HFFc6 (cell line): Measurements from ENCODE around the gene PRRT2. TPM values are rescaled to one million over a fixed set of nuclear protein-coding genes. Genes with fewer than 3 reads are reported as not detected.

Experiments used
- DNase-seq: peaks from one replicate; pipeline ENCODE4 v3.0.0-alpha.2; 2018
- H3K27ac Mint-ChIP-seq: 2 replicates; pipeline ENCODE4 v1.8.0; 2020; ENCODE audit warnings: mild to moderate bottlenecking, mixed read lengths
- H3K27me3 Mint-ChIP-seq: 2 replicates; pipeline ENCODE4 v1.8.0; 2021; ENCODE audit warnings: mild to moderate bottlenecking, moderate library complexity, mixed read lengths; ENCODE audit not compliant: insufficient read depth
- H3K36me3 Mint-ChIP-seq: 2 replicates; pipeline ENCODE4 v1.8.0; 2021; ENCODE audit warnings: low read depth, mixed read lengths
- H3K4me1 Mint-ChIP-seq: 2 replicates; pipeline ENCODE4 v1.8.0; 2020; ENCODE audit warnings: low read depth, mixed read lengths
- H3K4me3 Mint-ChIP-seq: 2 replicates; pipeline ENCODE4 v1.8.0; 2020; ENCODE audit warnings: mild to moderate bottlenecking, moderate library complexity, mixed read lengths
- H3K9me3 Mint-ChIP-seq: 2 replicates; pipeline ENCODE4 v1.8.0; 2020; ENCODE audit warnings: mild to moderate bottlenecking, mixed read lengths
- CTCF ChIP-seq: fragments of 200-600 bp; sonication (generic); IDR thresholded peaks from 2 replicates; pipeline ENCODE4 v1.5.0; 2021; ENCODE audit warnings: antibody characterized with exemption, mild to moderate bottlenecking
- total RNA-seq, 6 experiments: library from RNA; stranded (reverse); fragmentation: NEBNext Ultra II Directional; extraction: Animal tissue kit (Norgen Biotek cat#: 25700); gene quantifications; 2 replicates in 1 of 6; 3 replicates in 5 of 6; pipeline ENCODE4 v1.2.3, GENCODE V29; 2021

PRRT2 gene
- total RNA-seq, 6 experiments from 2014 or later: 2.9 to 4.3 (median 3.6) TPM

GRCh38 chr16:29844575-29845331 lies 32.8 kb downstream of the PRRT2 start:
- Mint-ChIP-seq H3K9me3 (no peaks in the 10 kb centered on the region), H3K4me3 (no peak overlapping the region; the same call in 1 of the 2 replicates), H3K27me3 (peaks cover 7% of the 10 kb centered on the region), H3K27ac (no peak overlapping the region), H3K4me1 (no peaks in the 10 kb centered on the region), H3K36me3 (peaks cover 43% of the 10 kb centered on the region)
- TF ChIP-seq CTCF: no peak
- no peak for DNase-seq

- Mint-ChIP-seq H3K4me3 (no peak overlapping the region), H3K27ac (no peak overlapping the region; the same call in 1 of the 2 replicates), H3K27me3 (peaks cover 7% of the 10 kb centered on the region), H3K4me1 (no peaks in the 10 kb centered on the region), H3K9me3 (no peaks in the 10 kb centered on the region), H3K36me3 (peaks cover 43% of the 10 kb centered on the region)
- no peak for TF ChIP-seq CTCF
- DNase-seq: no peak
Measured at GRCh38 chr16:29845656-29846055, 33.7 kb downstream of the PRRT2 start.

- TF ChIP-seq CTCF: peak; percentile 95
- peak; percentile 48 for DNase-seq
Measured at GRCh38 chr16:29848420-29849297, 36.7 kb downstream of the PRRT2 start.

GRCh38 chr16:29849505-29849904 lies 37.5 kb downstream of the PRRT2 start:
- Mint-ChIP-seq H3K27me3 (peaks cover 7% of the 10 kb centered on the region), H3K9me3 (no peaks in the 10 kb centered on the region), H3K4me1 (no peaks in the 10 kb centered on the region), H3K27ac (peak overlapping the region; percentile 46; the same call in 1 of the 2 replicates), H3K36me3 (peaks cover 34% of the 10 kb centered on the region), H3K4me3 (no peak overlapping the region)
- TF ChIP-seq CTCF: no peak
- no peak for DNase-seq

More at GRCh38 chr16:29848420-29849297, 36.7 kb downstream of the PRRT2 start:
- Mint-ChIP-seq H3K4me1 (no peaks in the 10 kb centered on the region), H3K4me3 (no peak overlapping the region), H3K27me3 (peaks cover 7% of the 10 kb centered on the region), H3K9me3 (no peaks in the 10 kb centered on the region), H3K27ac (peak overlapping the region; percentile 29; the same call in 1 of the 2 replicates), H3K36me3 (peaks cover 39% of the 10 kb centered on the region)

GRCh38 chr16:29850998-29851397 lies 39.0 kb downstream of the PRRT2 start:
- Mint-ChIP-seq H3K36me3 (peaks cover 21% of the 10 kb centered on the region), H3K27me3 (peaks cover 6% of the 10 kb centered on the region), H3K4me3 (no peak overlapping the region), H3K4me1 (no peaks in the 10 kb centered on the region), H3K9me3 (no peaks in the 10 kb centered on the region), H3K27ac (no peak overlapping the region)
- TF ChIP-seq CTCF: no peak
- DNase-seq: no peak
